SKM-1 treated with dmso at 0.1 percent for 144 hours (cell line): ENCODE results near the gene VHLL.

Experiments used
- DNase-seq: peaks from one replicate; lab custom pipeline; 2025; ENCODE audit not compliant: unreplicated experiment; lab: John Stamatoyannopoulos, UW

Gene VHLL

DNA sequence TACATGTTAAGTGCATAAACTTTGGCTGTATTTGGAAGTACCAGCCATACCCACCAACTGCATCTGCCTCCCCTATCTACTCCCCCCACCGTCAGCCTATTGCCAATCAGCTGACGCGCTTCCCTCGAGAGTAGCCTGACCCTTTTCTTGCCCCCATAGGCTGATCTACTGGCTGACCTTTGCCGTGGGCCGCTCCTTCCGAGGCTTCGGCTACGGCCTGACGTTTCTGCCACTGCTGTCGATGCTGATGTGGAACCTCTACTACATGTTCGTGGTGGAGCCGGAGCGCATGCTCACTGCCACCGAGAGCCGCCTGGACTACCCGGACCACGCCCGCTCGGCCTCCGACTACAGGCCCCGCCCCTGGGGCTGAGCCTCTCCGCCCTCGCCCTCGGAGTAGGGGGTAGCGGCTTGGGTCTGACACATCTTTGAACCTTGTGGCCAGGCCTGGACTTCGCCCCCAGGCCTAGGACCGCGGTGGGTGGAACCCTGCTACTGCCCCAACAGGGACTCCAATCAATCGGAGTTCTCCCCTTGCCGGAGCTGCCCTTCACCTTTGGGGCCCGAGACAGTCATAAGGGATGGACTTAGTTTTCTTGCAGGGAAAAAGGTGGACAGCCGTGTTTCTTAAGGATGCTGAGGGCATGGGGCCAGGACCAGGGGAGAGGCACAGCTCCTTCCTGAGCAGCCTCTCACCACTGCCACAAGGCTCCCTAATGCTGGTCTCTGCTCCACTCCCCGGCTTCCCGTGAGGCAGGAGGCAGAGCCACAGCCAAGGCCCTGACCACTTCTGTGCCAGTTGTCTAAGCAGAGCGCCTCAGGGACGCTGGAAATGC is 7.7 kb downstream of the VHLL start:
- no peak for DNase-seq

DNA sequence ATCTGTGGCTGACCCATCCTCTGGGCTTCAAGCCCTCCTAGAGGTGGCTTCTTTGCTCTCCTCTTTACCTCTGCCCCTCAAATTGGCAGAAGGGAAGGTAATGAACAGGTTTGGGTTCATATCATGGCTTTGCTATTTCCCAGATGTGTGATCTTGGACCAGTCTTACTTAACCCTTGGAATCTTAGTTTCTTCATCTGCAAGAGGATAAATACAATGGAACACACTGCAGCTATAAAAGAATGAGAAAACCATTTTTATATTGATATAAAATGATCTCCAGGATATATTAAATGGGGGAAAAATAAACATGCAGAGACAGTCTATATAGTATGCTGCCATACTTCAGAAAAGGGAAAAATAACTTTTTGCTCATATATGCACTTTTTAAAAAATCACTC is 9.2 kb downstream of the VHLL start:
- no peak for DNase-seq

DNA sequence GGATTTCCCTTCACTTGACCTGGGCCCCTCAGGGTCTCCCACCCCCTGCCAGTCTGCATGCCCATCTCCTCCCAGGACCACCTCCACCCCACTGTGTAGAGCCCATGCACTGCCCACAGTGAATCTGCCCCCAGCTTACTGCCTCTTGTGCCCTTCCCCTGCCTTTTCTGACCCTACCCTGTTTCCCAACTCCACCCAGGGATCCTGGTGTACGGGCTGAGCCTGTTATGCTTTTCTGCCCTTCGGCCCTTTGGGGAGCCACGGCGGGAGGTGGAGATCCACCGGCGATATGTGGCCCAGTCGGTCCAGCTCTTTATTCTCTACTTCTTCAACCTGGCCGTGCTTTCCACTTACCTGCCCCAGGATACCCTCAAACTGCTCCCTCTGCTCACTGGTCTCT is 13.0 kb downstream of the VHLL start:
- no peak for DNase-seq

DNA sequence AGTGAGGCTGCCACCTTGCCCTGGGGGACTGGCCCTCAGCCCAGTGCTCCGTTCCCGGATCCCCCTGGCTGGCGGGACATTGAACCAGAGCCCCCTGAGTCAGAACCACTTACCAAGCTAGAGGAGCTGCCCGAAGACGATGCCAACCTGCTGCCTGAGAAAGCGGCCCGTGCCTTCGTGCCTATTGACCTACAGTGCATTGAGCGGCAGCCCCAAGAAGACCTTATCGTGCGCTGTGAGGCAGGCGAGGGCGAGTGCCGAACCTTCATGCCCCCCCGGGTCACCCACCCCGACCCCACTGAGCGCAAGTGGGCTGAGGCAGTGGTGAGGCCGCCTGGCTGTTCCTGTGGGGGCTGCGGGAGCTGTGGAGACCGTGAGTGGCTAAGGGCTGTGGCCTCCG is 13.7 kb downstream of the VHLL start:
- DNase-seq: no peak

DNA sequence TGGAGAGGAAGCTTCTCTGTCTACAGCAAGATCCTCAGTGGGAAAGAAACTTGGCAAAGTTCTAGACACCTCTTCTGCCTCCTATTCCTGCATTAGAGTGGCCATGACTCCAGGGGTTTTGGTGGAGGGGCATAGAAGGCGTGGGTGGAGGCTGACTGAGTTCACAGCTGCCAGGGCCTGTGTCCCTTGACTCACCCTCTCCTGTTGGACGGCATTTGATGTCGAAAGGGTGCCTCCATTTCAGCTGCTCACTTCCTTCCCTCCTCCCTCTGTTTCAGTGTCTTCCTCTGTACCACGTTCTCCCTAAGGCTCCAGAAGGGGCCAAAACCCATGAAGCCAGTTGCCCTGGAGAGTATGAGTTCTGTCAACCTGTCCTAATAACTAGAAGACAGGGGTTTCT is 14.3 kb downstream of the VHLL start:
- no peak for DNase-seq

DNA sequence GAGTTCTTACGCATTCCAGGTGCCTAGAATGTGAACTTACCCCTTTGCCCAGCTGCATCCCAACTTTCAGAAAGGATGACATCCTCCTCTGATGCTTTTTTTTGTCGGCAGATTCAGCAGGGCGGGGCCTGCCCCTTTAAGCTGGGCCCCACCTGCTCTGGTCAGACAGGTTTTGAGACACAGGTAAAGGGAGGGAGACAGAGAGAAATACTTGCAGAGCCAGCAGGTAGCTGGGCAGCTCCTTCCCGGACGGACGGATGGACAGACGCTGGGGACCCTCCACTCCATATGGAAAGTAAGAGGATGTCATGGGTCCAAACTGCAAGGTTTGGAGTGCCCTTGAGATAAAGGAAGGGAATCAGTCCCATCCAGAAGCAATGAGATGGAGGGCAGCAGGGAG is 15.0 kb downstream of the VHLL start, which contains the start of gene TMEM79:
TMEM79 (plus strand) TSS at position 214 of the 400 bp plus-strand sequence. CDS start 902 bp downstream, outside the sequence.
- no peak for DNase-seq

DNA sequence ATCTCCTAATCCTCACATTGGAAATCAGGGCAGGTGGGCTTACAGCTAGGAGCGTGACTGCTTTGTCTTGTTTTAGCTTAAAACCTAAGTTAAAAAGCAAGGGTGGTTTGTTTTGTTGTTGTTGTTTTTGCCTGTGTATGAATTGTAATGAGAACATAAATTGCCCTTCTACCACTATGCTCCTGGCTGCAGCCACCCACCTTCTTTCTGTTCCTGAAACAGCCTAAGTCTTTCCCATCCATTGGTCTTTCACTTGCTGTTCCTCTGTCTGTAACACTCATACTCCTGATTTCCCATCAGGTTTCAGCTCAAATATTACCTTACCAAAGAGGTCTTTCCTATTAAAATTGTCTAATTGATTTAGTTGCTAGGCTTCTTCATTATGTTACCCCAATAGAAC is 15.6 kb downstream of the VHLL start:
- DNase-seq: no peak

DNA sequence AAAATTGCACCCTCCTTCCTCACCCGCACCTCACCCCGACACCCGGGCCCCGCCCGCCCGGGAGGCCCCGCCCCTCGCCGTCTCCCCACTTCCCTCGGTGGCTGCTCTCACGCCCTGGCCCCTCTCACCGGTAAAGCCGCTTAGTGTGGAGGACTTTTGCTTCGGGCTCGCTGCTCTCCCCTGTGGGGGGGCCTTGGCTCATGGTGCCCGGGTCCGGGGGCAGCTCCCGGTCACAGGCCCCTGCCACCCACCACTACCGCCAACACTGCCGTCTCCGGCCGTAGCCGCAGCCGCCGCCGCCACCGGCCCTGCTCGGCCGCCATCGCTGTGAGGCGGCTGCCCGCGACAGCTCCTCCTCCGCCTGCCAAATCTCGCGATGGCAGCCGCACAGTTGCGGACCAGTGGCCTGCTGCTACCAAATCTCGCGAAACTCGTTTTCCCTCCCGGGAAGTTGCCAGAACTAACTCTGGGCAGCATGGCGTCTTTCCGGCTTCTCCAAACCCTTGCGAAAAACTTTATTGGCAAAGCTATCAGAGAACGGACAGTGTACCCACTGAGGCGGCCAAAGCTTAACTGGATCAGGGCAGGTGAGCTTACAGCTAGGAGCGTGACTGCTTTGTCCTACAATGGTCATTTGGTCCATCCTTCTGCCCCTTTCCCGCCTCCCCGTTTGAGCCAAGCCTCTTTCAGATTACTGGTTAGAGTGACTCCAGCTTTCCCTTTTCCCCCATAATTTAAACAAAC is 16.5 kb downstream of the VHLL start, which contains the start of gene SMG5:
SMG5 (minus strand) TSS at position 347 of the 744 bp plus-strand sequence; CDS start at position 202, 145 bp downstream.
- DNase-seq: peak; percentile 99

DNA sequence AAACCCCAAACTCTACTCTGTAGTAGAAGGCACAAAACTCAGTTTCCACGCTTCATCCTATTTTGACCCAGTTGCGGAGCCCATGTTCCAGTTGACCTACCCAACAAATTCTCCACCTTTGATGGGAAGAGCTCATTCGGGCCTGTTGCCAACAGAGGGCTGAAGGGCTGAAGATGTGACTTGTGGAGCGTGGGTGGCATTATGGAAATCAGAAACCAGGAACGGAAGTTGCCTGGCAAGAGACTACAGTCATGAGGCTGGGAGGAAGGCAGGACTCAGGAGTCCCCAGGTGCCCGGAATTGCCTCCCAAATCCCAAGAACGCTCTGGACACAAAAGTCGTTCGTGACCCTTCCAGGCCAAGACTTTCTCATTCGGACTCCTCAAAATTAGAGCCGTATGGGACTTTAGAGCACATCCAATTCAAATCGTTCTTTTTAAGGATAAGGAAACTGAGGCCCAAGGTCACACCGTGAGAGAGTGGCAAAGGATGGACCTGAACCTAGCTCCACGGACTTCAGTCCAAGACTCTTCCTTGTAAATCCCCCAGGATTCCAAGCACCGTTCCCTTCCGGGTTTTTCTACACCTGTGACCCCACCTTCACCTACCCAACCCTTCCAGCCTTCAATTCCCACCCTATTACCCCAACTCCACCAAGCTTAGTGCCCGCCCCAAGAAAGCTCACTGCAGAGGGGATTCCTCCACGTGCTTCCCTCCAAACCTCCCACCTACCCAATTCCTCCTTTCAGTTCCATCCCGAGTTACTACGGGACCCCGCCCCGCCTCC is 17.2 kb downstream of the VHLL start:
- no peak for DNase-seq

DNA sequence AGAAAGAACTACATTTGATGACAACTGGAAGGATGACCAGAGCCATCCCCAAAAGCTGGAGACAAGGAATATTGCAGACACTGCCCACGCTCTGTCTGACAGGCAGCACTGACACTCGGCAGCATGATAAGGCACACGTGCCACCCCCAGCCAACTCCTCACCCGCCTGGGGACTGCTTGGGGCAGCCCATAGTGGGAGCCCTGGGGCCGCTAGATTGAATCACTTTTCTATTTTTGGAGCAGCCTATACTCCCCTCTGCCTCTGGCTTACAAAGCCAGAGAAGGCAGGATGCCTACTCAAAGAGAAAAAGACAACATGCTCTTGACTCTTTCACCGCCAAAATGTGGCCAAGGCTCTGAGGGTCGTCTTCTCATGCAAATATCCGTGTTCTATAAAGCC is 17.8 kb downstream of the VHLL start:
- DNase-seq: peak; percentile 48

DNA sequence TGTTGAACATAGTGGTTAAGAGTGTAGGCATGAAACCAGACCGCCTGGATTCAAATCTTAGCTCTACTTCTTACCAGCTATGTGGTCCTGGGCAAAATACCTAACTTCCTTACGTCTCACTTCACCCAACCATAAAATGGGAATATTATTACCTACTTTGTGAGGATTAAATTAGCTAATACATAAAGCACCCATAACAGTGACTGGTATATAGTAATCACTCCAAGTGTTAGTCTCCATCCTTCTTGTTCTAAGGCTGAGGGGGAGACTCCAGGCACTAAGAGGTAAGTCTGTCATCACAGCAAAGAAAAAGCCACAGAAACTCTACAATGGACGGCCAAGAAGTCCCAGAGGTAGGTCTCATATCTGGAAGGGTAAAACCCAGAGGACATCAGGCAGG is 19.3 kb downstream of the VHLL start:
- no peak for DNase-seq

DNA sequence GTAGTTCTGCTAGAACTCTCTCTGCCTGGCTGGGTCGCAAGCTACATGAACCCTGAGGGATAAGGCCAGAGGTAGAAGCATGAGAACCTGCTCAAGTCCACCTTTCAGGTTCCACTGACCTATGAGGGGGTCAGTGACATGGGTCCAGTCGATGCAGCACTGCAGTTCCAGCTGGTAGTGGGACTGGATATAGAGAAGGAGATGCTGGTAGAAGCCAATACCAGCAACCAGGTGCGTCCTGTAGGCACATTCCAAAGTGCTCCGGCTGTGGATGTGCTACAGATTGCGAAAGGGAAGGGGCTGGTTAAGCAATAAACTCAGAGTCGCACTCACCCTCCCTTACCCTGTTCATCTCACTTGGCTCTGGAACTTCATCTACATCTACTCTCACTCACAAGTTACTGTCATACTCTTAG is 22.1 kb downstream of the VHLL start:
- DNase-seq: peak; percentile 81

DNA sequence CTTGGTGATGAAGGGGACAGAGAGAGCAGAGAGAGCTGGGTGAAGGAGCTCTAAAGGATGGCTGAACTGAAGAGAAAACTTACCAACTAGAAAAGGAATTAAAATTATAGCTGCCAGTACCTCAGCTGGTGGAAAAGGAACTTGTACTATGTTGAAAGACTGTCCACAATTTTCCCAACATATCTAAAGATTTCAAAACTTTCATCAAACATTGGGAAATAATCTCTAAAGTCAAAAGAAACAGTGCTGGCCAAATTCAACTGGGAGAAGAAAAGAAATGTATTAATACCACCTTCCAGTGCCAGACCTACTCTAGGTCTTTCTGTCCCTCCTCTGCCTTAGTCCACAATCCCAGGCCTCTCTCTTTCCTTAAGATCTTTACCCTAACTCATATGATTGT is 22.6 kb downstream of the VHLL start:
- DNase-seq: peak; percentile 92

DNA sequence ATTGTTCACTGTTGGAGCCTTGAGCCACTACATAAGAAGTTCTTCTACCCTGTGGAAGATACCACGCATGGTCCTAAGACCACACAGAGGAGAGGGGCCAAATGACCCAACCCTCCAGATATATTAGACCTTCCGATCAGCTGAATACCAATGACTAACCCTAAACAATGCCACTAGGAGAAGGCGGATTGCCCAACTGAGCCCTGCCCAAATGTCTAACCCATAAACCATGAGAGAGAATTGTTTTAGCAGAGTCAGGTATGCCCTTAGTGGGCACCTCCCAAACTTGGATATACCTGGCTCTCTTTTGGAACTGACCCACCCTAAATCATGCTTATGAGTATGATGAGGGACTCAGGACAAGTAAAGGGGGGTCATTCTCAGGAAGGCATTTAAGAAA is 28.8 kb downstream of the VHLL start:
- no peak for DNase-seq

DNA sequence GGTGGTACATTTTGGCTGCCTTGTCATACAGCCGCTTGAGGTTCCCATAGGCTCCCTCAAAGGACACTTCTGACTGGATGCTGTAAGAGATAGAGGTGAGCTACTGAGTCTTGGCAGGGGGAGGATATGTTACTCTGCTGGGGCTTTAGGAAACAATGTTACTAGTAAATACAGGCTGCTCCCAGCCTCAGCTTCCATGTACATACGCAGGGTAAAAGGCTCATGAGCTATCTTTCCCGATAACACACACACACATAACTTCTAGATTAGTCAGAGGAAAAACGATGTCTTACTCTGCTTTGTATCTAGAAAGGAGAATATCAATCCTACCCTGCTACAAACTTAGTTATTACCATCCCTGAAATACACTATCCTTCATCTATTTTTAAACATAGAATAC is 30.8 kb downstream of the VHLL start:
- no peak for DNase-seq

DNA sequence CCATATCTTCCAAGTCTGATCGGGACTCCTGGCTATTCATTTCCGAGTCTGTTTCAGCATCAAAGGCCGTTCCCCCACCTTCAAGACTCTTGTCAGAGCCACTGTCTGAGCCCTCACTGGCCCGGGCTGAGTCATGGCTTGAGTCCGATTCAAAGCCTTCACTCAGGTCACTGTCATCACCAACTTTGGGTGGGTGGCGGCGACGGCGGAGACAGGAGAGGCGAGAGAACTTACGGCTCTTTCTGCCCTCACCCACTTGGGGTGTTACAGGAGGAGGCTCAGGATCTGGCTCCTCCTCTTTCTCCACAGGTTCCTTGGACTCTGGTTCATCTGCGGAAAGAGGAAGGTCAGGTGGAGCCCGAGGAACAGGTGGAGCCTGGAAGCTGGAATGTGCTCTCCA is 33.1 kb downstream of the VHLL start:
- no peak for DNase-seq

DNA sequence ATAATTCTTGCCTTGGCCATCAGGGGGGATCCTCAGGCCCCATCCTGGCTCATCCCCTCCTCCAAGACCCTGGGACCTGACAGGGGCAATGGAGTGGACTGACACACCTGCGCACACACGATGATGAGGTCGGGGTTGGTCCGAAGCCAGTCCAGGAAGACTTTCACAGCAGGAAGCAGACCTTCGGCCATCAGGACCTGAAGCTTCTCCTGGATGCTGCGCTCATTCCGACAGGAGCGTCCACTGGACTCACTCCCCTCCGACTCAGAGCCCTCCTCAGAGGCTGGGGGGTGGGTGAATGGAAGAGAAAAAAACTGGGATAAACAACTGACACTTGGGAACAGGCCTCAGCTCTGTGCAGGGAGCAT is 35.8 kb downstream of the VHLL start:
- no peak for DNase-seq

DNA sequence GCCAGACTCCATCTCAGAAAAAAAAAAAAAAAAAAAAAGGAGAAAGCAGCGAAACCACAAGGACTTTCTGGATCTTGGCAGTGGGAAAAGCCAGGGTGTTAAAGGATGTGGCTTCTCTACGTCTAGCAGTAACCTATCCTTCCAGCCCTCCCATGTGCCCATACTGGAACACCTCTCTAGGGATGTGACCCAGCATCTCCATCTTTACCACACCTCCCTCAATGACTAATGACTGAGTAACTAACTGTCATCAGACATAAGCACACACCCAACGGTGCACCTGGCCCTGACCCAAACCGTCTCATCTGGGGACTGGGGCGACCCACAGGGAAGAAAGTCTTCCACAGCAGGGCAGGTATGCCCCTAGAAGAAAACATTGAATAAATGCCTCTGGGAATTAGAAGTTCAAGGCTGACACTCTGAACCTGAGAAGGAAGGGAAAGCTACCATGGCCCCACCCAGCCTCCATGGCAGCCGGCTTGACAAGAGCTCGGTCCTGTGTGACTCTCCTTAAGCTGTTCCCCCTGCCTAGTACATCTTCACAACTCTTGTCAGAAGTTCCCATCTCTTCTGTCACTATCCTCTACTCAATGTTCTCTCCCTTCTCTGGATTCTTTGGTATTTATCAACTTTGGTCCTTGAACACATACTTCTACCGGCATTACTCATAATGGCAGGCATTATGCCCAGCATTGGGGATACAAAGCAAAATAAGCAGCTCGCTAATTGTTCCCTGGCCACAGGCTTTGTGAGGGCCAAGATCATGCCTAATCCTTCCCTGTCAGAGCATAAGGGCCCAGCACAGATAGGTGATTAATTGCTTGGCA is 36.4 kb downstream of the VHLL start:
- DNase-seq: no peak

DNA sequence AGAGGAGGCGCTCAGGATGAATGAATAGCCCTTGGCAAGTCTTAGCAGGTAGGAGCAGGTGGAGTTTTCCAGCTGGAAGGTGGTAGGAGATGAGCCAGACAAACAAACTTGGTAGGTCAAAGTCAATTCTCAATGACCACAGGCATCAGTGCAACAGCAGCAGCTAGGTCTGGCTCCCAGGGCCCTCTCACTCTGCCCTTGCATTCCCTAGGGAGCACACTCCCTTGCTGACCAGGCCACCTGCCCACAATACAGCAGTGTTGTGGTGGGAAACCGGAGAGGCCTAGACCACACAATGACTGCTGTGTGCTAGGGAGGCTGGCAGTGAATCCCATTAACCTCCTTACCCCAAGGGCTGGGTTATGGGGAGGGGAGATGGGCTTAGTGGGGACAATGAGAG is 38.2 kb downstream of the VHLL start:
- DNase-seq: no peak

DNA sequence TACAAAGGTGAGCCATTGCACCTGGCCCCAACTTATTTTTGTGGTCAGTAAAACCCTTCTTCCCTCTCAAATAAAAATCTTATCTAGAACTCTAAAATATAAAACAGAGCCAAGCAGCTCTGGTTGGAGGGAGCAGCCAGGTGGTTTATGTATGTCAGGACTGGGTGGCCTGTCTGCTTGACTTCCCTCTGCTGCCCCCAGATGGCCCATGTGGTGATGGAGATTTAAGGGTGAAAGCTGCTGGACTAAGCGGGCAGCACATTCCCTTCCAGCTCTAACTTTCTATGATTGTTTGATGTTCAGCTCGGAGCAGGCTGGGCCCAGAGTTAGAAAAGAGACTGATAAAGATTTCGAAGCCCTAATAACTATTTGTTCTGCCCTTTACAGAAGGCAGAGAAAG is 39.3 kb downstream of the VHLL start:
- no peak for DNase-seq

DNA sequence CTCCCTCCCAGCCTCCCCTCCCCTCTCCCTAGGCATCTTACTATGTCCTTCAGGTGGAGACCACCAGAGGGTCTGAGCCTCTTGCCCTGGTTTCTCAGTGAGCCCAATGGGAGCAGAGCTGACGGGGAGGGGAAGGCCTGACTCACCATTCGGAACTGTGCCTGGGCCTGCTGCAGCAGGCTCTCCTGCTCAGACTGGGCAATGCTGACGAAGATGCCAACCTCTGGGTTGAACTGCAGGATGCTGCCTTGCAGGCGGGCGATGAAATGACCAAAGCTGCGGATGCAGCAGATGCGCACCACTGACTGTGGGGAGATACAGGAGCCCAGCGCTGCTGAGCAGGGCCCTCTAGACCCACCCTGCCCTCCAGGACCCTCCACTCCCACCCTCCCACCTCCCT is 40.2 kb downstream of the VHLL start:
- DNase-seq: no peak
